ENCODE data around the gene FYN. TPM values are rescaled to one million over a fixed set of nuclear protein-coding genes. Genes with fewer than 3 reads are reported as not detected.
A peak's percentile ranks its signal among the peaks of the same experiment; 100 is the strongest.

The FYN gene
- total and polyA plus RNA-seq, 2 of the 8 experiments (the other 6 are each of a cell fraction or from before 2014, with no cell fraction given), result 46.8 to 97.2 TPM

GRCh38 chr6:111920578-111920977, 47.3 kb upstream of the FYN start:
- Histone ChIP-seq H3K18ac (ENCODE audit: extremely low read depth, low read length) (0 out of 2 replicates have a peak overlapping the region, but pooled peaks have one; percentile 10), H3K79me2 (ENCODE audit: control insufficient read depth in 1 of 2, insufficient read depth in 2 of 2, low read length in 2 of 2) (no peaks in the 10 kb centered on the region), H2BK120ac (replicated peaks; ENCODE audit: low read depth, low read length) (no peak overlapping the region), H3K36me3 (ENCODE audit: control insufficient read depth in 2 of 4, insufficient read depth in 4 of 4, low read length in 3 of 4) (no peaks in the 10 kb centered on the region), H2BK12ac (ENCODE audit: low read depth, low read length) (no peak overlapping the region; the same call in 1 of the 2 replicates), H2AK5ac (ENCODE audit: low read depth, low read length) (no peak overlapping the region), H3K4me2 (ENCODE audit: insufficient read depth in 1 of 2, low read depth in 2 of 2, low read length in 2 of 2) (peak overlapping the region; percentile 7 to 21; a peak in 2 of 4 replicates), H2BK15ac (ENCODE audit: low read length) (no peak overlapping the region), H3K4ac (replicated peaks; ENCODE audit: insufficient read length, low read depth, low read length) (no peak overlapping the region), H3K14ac (ENCODE audit: insufficient read length) (no peak overlapping the region), H3K4me3 (ENCODE audit: extremely low read depth in 1 of 4, insufficient read depth in 2 of 4, low read depth in 3 of 4, low read length in 4 of 4) (peak overlapping the region in 1 of 4 experiments; percentile 34; a peak in 2 of 8 replicates), H2BK20ac (ENCODE audit: low read length) (no peak overlapping the region; the same call in 1 of the 2 replicates), H4K5ac (ENCODE audit: insufficient read length, low read depth, low read length) (no peak overlapping the region), H3K23ac (ENCODE audit: insufficient read length) (no peak overlapping the region), H2BK5ac (ENCODE audit: low read depth, low read length) (no peak overlapping the region), H4K8ac (ENCODE audit: extremely low read depth, insufficient read depth, low read length) (no peak overlapping the region), H3K27me3 (replicated peaks in 1 of 4; ENCODE audit: control insufficient read depth in 3 of 4, extremely low read depth in 1 of 4, insufficient read depth in 3 of 4, low read length in 3 of 4) (peaks cover 0 to 5% (median under 1%) of the 10 kb centered on the region in 4 experiments; a peak in 3 of 7 replicates), H3K9me3 (ENCODE audit: insufficient read depth in 2 of 2, low read depth in 1 of 2, low read length in 1 of 2) (no peaks in the 10 kb centered on the region), H3K27ac (ENCODE audit: low read depth, low read length) (no peak overlapping the region), H3K56ac (replicated peaks; ENCODE audit: insufficient read length, low read depth, low read length) (no peak overlapping the region), H4K20me1 (replicated peaks in 1 of 2; ENCODE audit: control insufficient read depth in 1 of 2, insufficient read depth in 2 of 2, low read length in 2 of 2) (no peaks in the 10 kb centered on the region), H4K91ac (replicated peaks; ENCODE audit: insufficient read length, low read length) (no peak overlapping the region), H3K23me2 (ENCODE audit: low read depth, low read length) (no peaks in the 10 kb centered on the region), H2AFZ (ENCODE audit: low read length) (no peak overlapping the region), H3K9ac (replicated peaks in 1 of 4; ENCODE audit: extremely low read depth in 1 of 4, low read depth in 3 of 4, low read length in 3 of 4) (no peak overlapping the region), H3K79me1 (ENCODE audit: low read depth, low read length) (no peaks in the 10 kb centered on the region; the same call in 1 of the 2 replicates), H3K4me1 (replicated peaks in 1 of 4; ENCODE audit: control insufficient read depth in 3 of 4, insufficient read depth in 4 of 4, low read length in 3 of 4) (peaks cover 5 to 14% (median 13%) of the 10 kb centered on the region in 4 experiments; a peak in 6 of 7 replicates)
- FAIRE-seq, result no peak
- WGBS, 2 experiments (ENCODE audit: extremely low coverage in 1 of 2, insufficient coverage in 1 of 2, insufficient read length in 1 of 2, insufficient replicate concordance in 2 of 2, low coverage in 1 of 2, low lambda C conversion rate in 2 of 2, missing lambda C conversion rate in 1 of 2), result 35% methylated on average over 7 of the region's 7 CpGs; no CpG with 5 or more reads in 1 of the 2 experiments
- ChIA-PET POLR2A (ENCODE audit: partially characterized antibody) (interaction anchor here (0.7 to 2.6 kb wide), 7 partner anchors 9 to 65 kb away, joined by 3 to 8 read pairs (median 4); no protein-coding TSS in a partner anchor), CTCF (ENCODE audit: partially characterized antibody) (interaction anchor here (0.9 to 1.1 kb wide), 3 partner anchors 14 to 123 kb away, joined by 4 to 5 read pairs (median 5); no protein-coding TSS in a partner anchor)
- DNase-seq (ENCODE audit: low read depth in 1 of 2, low spot score in 2 of 2), result no peak
- TF ChIP-seq ZNF274 (IDR thresholded peaks at IDR 0.05; ENCODE audit: borderline replicate concordance, extremely low read depth, low read length) (no peak), FOSL1 (IDR thresholded peaks at IDR 0.05; ENCODE audit: insufficient read depth, low read depth, low read length) (no peak), TEAD4 (IDR thresholded peaks at IDR 0.05; ENCODE audit: low read depth, low read length) (no peak), CTCF (IDR thresholded peaks at IDR 0.05; ENCODE audit: control extremely low read depth in 1 of 3, insufficient read depth in 1 of 3, low read depth in 1 of 3, low read length in 3 of 3) (no peak), CTBP2 (IDR thresholded peaks at IDR 0.05; ENCODE audit: borderline replicate concordance, insufficient read depth, insufficient read length, low read length) (no peak), TBP (IDR thresholded peaks at IDR 0.05; ENCODE audit: low read depth, low read length) (no peak), BACH1 (IDR thresholded peaks at IDR 0.05; ENCODE audit: low read length) (no peak), GTF2F1 (IDR thresholded peaks at IDR 0.05; ENCODE audit: borderline replicate concordance, low read depth, low read length) (no peak), EP300 (IDR thresholded peaks at IDR 0.05; ENCODE audit: borderline replicate concordance in 1 of 2, low read depth in 2 of 2, low read length in 2 of 2) (no peak), CEBPB (IDR thresholded peaks at IDR 0.05; ENCODE audit: low read depth, low read length) (no peak), HDAC6 (IDR thresholded peaks at IDR 0.05; ENCODE audit: low read depth, low read length) (no peak)
